DMS153 treated with DMSO at 0.1 percent for 48 hours (cell line): Measurements from ENCODE around the gene CDC42EP5.
"Not testable (repeated sequence)": the region's sequence is repeated elsewhere in the genome, so short reads cannot be mapped to it uniquely, and the experiment has no call there.

ENCODE experiments used
- DNase-seq: peaks from one replicate; lab custom pipeline; 2025; ENCODE audit not compliant: unreplicated experiment; lab: John Stamatoyannopoulos, UW

The CDC42EP5 gene

DNA sequence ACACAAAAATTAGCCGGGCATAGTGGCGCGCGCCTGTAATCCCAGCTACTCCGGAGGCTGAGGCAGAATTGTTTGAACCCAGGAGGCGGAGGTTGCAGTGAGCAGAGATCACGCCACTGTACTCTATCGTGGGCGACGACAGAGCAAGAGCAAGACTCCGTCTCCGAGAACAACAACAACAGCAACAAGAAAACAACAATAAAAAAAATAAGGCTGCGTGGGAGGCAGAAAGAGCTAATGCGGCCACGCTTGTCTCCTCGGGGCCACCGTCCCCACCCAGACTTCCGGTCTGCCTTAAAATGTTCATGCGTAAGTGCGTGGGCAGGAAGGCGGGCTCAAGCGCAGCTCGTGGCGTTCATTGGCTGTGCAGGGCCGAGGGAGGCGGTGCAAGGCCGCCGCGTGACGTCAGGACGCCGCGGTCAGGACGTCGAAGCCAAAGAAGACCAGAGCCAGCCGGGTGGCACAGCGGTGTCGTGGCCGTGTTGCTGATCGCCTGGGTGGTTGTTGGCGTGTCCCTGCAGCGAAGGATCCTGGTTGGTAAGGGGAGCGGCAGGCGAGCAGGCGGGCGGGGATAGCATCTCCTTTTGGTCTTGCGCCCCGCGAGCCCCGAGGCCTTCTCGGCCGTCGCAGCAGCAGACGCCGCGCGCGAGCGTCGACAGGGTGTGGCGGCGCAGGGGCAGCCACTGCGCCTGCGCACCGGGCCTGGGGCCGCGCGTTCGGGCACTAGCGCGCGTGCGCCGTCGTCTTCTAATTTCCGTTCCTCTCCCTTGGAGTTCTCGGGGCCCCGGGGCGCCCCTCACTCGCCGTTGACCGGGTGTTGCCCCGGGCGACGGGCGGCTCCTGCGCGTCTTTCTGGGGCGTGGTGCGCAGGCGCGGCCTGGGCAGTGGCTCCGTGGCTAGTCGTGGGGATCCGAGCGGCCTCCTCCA is 24.1 kb downstream of the CDC42EP5 start, which contains the start of gene LENG8:
Gene LENG8 (plus strand): TSS at position 426 of the 927 bp plus-strand sequence. CDS start 2,146 bp downstream, outside the sequence.
- DNase-seq = peak; percentile 91

DNA sequence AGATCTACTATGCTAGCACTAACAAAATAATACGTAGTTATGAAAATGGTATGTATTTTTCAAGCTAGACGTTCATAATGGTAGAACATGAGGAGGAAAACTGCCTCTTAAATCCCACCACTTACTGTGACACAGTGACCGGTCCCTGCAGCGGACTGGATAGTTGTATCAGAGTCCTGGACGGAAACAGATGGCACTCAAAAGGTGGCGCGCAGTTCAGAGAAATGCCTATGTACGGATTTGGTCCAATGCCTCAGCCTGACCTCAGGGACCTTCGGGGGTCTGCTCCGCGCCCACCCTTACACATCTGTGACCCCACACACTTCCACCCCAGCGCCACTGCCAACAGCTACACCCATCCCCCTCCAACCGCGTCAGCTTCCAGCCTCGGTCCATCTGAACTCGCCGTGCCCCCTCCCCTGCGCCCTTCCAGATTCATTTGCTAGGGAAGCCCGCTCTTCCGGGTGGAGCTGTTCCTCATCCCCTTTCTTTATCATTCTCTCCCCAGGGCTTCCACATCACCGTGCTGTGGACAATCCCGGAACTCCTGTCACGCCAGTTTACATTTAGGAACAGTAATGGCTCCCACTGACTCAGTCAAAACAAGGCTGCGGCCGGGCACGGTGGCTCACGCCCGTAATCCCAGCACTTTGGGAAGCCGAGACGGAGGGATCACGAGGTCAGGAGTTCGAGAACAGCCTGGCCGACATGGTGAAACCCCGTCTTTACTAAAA is 24.9 kb downstream of the CDC42EP5 start:
- peak; percentile 14 for DNase-seq

DNA sequence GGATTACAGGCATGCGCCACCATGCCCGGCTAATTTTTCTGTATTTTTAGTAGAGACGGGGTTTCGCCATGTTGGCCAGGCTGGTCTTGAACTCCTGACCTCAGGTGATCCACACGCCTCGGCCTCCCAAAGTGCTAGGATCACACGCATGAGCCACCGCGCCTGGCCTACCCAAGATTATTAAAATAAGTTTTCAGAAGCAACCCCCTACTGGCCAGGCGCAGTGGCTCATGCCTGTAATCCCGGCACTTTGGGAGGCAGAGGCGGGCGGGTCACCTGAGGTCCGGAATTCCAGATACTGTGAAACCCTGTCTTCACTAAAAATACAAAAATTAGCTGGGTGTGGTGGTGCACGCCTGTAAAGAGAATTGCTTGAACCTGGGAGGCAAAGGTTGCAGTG is 26.7 kb downstream of the CDC42EP5 start:
- DNase-seq = not testable (repeated sequence)

- DNase-seq = no peak
These were observed 28.4 kb downstream of the CDC42EP5 start for GRCh38 chr19:54444737-54445136.

- DNase-seq = no peak
These were observed 32.5 kb downstream of the CDC42EP5 start for GRCh38 chr19:54440641-54441040.

GRCh38 chr19:54439174-54439851 is 33.8 kb downstream of the CDC42EP5 start:
- DNase-seq = no peak

- DNase-seq = no peak
These were observed 36.4 kb downstream of the CDC42EP5 start for GRCh38 chr19:54436628-54437252.

DNA sequence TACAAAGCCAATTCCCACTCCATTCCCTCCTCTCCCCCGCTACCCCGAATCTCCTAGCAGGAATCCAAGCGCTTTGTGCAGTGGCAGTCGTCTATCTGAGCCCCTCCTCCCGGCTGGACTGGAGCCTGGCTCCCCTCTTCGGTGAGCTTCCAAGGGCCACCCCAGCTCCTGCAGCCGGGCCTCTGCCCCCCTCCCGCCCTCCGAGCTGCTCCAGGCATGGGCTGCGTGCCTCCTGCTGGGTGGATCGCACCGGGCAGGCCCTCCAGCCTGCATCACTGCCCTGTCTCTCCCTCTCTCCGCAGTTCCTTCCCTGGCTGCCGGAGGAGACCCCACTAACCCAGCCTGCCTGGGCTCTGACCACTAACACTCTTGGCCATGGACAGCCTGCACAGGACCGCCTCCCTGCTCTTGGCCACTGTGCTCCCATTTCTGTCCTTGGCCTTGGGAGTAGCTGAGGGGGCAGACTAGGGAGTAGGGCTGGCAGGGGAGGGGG is 37.0 kb downstream of the CDC42EP5 start:
- no peak for DNase-seq

GRCh38 chr19:54435551-54436016 is 37.5 kb downstream of the CDC42EP5 start:
- no peak for DNase-seq

- peak; percentile 50 for DNase-seq
These were observed 38.3 kb downstream of the CDC42EP5 start for GRCh38 chr19:54434873-54435214.

DNA sequence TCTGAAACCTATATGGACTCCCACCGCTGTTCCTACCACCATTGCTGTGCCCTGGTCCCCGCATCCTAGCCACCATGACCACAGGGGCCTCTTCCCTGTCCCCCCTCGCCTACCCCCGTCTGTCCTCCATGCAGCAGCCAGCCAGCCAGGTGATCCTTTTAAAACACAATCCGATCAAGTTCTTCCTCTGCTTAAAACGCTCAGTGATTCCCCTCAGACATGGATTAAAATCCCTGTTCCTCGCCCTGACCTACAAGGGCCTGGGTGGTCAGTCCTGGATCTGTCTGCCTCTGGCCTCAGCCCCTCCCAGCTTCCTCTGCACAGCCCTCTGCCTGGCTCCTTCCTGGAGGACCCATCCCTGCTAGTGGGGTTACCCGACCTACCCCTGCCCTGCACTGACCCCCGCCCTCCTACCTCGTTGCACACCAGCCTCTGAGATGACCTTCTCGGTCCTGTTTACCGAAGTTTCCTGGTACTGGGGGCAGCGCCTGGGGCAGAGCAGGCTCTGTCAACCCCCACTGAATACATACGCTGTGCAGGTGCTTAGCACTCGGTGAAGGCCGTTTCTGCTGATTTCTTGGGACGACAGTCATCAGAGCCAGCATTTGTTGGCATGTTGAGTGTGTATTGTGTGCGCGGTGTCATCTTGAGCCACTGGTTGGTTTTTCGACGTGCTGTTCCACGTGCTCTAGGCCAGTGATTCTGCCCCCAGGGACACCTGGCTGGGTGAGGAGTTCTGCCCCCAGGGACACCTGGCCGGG is 38.8 kb downstream of the CDC42EP5 start:
- DNase-seq = peak; percentile 34

GRCh38 chr19:54433697-54434096 is 39.4 kb downstream of the CDC42EP5 start:
- no peak for DNase-seq

DNA sequence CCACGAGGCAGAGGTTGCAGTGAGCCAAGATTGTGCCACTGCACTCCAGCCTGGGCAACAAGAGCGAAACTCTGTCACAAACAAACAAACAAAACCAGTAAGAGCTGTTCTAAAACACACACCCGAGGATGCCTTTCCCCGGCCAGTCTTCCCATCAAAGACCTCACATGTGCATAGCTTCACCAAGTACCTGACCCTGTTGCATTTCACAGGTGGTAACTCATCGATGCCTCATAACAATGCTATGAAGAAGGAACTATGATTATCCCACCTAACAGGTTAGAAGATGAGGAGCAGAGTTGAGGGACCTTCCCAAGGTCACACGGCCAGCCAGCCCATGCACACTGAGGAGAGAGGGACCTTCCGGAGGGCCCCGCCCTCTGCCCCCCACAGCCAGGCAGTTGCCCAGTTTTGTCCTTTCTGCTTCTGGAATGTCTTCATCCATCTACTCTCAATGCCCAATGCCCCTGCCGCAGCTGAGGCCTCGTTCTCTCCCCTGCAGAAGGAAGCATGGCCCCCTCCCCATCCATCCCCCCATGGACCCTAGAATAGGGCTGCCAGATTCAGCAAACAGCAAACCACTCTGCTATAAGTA is 40.9 kb downstream of the CDC42EP5 start:
- DNase-seq = no peak

DNA sequence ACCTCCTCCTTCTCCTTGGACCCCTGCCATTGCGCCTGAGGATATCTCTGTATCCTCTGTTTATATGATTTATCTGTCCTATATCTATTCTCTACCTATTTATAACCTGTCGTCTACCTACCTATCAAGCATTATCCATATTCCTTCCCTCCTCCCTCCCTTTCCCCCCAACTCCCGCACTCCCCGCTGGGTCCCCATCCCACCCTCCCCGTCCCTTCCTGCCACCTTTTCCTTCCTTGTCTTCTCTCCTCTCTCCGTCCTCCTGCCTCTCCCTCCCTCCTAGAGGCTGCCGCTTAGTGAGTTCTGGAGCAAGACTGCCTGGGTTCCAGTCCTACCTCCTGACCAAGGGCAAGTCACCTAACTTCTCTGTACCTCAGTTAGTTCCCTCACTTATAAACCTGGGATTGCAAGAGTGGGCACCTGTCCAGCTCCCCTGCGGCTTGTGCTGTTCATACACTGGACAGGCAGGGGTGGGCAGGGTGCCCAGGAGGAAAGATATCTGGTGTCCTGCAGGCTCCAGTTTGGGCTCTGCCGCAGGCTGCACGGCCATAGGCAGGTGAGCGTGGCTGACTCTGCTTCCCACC is 41.7 kb downstream of the CDC42EP5 start:
- DNase-seq = no peak

GRCh38 chr19:54430306-54431254 is 42.5 kb downstream of the CDC42EP5 start:
- DNase-seq = no peak

DNA sequence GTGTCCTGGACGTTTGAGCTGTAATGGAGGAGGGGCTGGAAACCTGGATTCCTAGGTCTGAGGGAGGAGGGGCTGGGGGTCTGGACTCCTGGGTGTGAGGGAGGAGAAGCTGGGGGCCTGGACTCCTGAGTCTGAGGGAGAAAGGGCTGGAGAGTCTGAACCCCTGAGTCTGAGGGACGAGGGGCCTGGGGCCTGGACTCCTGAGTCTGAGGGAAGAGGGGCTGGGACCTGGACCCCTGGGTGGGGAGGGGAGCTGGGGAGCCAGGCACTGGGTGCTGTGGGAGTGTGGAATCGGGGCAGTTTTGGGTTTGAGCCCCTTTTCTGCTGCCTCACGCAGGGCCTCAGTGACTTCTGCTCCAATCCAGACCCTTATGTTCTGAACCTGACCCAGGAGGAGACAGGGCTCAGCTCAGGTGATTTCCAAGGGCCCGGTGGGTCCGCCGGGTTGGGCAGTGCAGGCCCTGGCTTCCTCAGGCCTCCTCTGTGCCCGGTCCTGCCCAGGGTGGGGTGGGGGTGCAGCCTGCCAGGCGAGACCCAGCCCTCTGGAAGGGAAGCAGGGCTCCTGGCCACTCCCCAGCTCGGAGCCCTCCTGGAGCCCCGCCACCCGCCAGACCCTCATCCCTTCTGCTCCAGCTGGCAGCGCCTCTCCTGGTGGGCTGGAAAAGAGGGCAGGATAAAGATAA is 43.4 kb downstream of the CDC42EP5 start:
- no peak for DNase-seq

DNA sequence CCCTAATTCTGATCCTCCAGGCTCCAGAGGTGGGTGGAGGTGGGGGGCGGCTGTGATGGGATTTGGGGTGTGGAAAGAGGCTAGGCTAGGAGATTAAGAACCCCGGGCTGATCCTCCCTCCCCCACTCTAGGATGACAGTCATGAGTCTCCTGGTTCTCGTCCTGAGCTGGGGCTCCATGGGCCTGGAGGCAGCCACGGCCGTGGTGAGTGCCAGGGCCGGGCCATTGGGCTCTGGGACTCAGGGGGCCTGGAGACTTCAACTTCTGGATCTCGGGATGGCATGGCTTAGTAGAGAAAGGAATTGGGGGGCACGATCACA is 44.0 kb downstream of the CDC42EP5 start:
- no peak for DNase-seq
